K562 (cell line): ENCODE data around the gene PLD1. TPM values are rescaled to one million over a fixed set of nuclear protein-coding genes. Genes with fewer than 3 reads are reported as not detected.

Experiments
- BRD4 ChIP-seq: fragments of 200-600 bp; sonication (generic); IDR thresholded peaks from 2 replicates; pipeline ENCODE4 v1.6.1; 2017; ENCODE audit warnings: inconsistent platforms
- CHD1 ChIP-seq: fragments of 200-600 bp; sonication (generic); IDR thresholded peaks from one replicate; pipeline ENCODE4 v1.6.1; 2012; ENCODE audit warnings: mild to moderate bottlenecking, moderate library complexity, low read length, inconsistent platforms
- CREB5 ChIP-seq: fragments of 250-450 bp; sonication (Bioruptor Pico); IDR thresholded peaks from 2 replicates; pipeline ENCODE4 v1.5.0; 2020; ENCODE audit warnings: mild to moderate bottlenecking
- DNMT1 ChIP-seq: fragments of 450-650 bp; IDR thresholded peaks from 2 replicates; pipeline ENCODE4 v1.6.1; 2016; ENCODE audit warnings: antibody characterized with exemption, mild to moderate bottlenecking
- DPF2 ChIP-seq: fragments of 450-650 bp; IDR thresholded peaks from 2 replicates; pipeline ENCODE4 v1.6.1; 2016
- FOS ChIP-seq: IDR thresholded peaks from 3 replicates; pipeline ENCODE4 v1.6.1; 2011; ENCODE audit not compliant: insufficient read length; ENCODE audit errors: extremely low read depth
- FOXJ2 ChIP-seq: fragments of 200-800 bp; sonication (Bioruptor generic); IDR thresholded peaks from 2 replicates; pipeline ENCODE4 v1.6.1; 2016; ENCODE audit warnings: missing genetic modification characterization, missing compliant biosample characterization
- JUN ChIP-seq, 2 experiments: sonication (generic) in 1 of 2; formaldehyde crosslinking in 1 of 2; IDR thresholded peaks; 2 replicates each; pipeline versions ENCODE4 v1.6.1 to v1.8.0; 2012 to 2022; ENCODE audit warnings: borderline replicate concordance in 2 of 2, mild to moderate bottlenecking in 2 of 2, improper control_type of control experiment in 1 of 2, low read depth in 1 of 2, low read length in 1 of 2, missing genetic modification reagents in 1 of 2
- KAT2B ChIP-seq: IDR thresholded peaks from one replicate; pipeline ENCODE4 v1.6.1; 2012; ENCODE audit warnings: low read depth, mild to moderate bottlenecking, control low read depth, inconsistent platforms, low read length, moderate library complexity
- MCM3 ChIP-seq: fragments of 450-650 bp; IDR thresholded peaks from 2 replicates; pipeline ENCODE4 v1.6.1; 2016
- MEF2A ChIP-seq: IDR thresholded peaks from 2 replicates; pipeline ENCODE4 v1.6.1; 2011; ENCODE audit warnings: low read depth, mild to moderate bottlenecking, low read length, moderate library complexity; ENCODE audit not compliant: control insufficient read depth
- MEF2D ChIP-seq: conservative IDR thresholded peaks from 2 replicates; pipeline ENCODE4 v1.6.1; 2016; ENCODE audit warnings: low read depth, missing genetic modification characterization, missing compliant biosample characterization
- POLR3A ChIP-seq: IDR thresholded peaks from 2 replicates; pipeline ENCODE4 v1.6.1; 2011; ENCODE audit warnings: borderline replicate concordance, mild to moderate bottlenecking, moderate library complexity; ENCODE audit not compliant: insufficient read length, insufficient read depth; ENCODE audit errors: extremely low read depth
- PTBP1 ChIP-seq: fragments of 200-400 bp; formaldehyde crosslinking; IDR thresholded peaks from 2 replicates; pipeline ENCODE4 v1.6.1; 2017; ENCODE audit warnings: low read depth, low read length
- SMARCA4 ChIP-seq: fragments of 450-650 bp; IDR thresholded peaks from 2 replicates; pipeline ENCODE4 v1.6.1; 2016
- SREBF2 ChIP-seq: sonication (generic); formaldehyde crosslinking; IDR thresholded peaks from 2 replicates; pipeline ENCODE4 v1.4.0; 2020; ENCODE audit warnings: mild to moderate bottlenecking, missing genetic modification reagents
- TCF15 ChIP-seq: fragments of 250-450 bp; sonication (Bioruptor Pico); IDR thresholded peaks from 2 replicates; pipeline ENCODE4 v1.8.0; 2022; ENCODE audit warnings: moderate library complexity, mild to moderate bottlenecking, inconsistent platforms
- WHSC1 ChIP-seq: IDR thresholded peaks from one replicate; pipeline ENCODE4 v1.6.1; 2012; ENCODE audit warnings: low read length, control low read depth, inconsistent platforms
- XRCC4 ChIP-seq: IDR thresholded peaks from one replicate; pipeline ENCODE4 v1.6.1; 2011; ENCODE audit not compliant: insufficient read depth, insufficient read length; ENCODE audit errors: extremely low read depth
- ZHX1 ChIP-seq: fragments of 150-350 bp; conservative IDR thresholded peaks from 2 replicates; pipeline ENCODE4 v1.6.1; 2014; ENCODE audit warnings: low read length
- ZNF277 ChIP-seq: fragments of 250-450 bp; sonication (Bioruptor Pico); IDR thresholded peaks from 2 replicates; pipeline ENCODE4 v1.8.0; 2022; ENCODE audit warnings: inconsistent platforms, mild to moderate bottlenecking, moderate library complexity, borderline replicate concordance
- ZNF445 ChIP-seq: fragments of 250-450 bp; sonication (Bioruptor Pico); IDR thresholded peaks from 2 replicates; pipeline ENCODE4 v1.4.0; 2020; ENCODE audit warnings: low read depth, mild to moderate bottlenecking, moderate library complexity
- ZNF764 ChIP-seq: fragments of 250-450 bp; sonication (Bioruptor Pico); IDR thresholded peaks from 2 replicates; pipeline ENCODE4 v1.4.0; 2020; ENCODE audit warnings: low read depth, mild to moderate bottlenecking, moderate library complexity
- polyA plus RNA-seq, 8 experiments: library from polyadenylated mRNA; depleted of rRNA in 4 of 8; stranded (reverse) in 5 of 8; unstranded in 3 of 8; fragments of >200 nt; fragmentation: Nextera tagmentation in 2 of 8; fragmentation: Illumina TruSeq in 1 of 8; extraction: Ambion mirVana in 2 of 8; extraction: Trizol in 1 of 8; gene quantifications; 2 replicates each; pipeline versions ENCODE4 v1.2.1 to v1.2.3, GENCODE V29; 2011 to 2014; ENCODE audit warnings: inconsistent platforms in 1 of 8, missing spikeins in 1 of 8
- total RNA-seq, 7 experiments: library from RNA; depleted of rRNA in 6 of 7; stranded (reverse); fragments of >200 nt in 6 of 7; fragmentation: Illumina TruSeq in 2 of 7; extraction: Trizol in 2 of 7; gene quantifications; 2 replicates each; pipeline versions ENCODE4 v1.2.1 to v1.2.3, GENCODE V29; 2011 to 2021; ENCODE audit warnings: low replicate concordance in 1 of 7

PLD1 gene
- total and polyA plus RNA-seq, 9 of the 15 experiments (the other 6 are each of a cell fraction or from before 2014, with no cell fraction given): 8.4 to 26.1 (median 18.6) TPM

- TF ChIP-seq POLR3A: no peak
- TF ChIP-seq DNMT1: no peak
- TF ChIP-seq WHSC1: no peak
- no peak for TF ChIP-seq BRD4
- no peak for TF ChIP-seq FOS
- TF ChIP-seq KAT2B: no peak
- TF ChIP-seq MCM3: no peak
- no peak for TF ChIP-seq CREB5 (CRISPR knock-in tag)
- no peak for TF ChIP-seq ZNF277 (CRISPR knock-in tag)
- no peak for TF ChIP-seq ZHX1
- TF ChIP-seq MEF2D: no peak
- TF ChIP-seq CHD1: no peak
- no peak for TF ChIP-seq ZNF764 (CRISPR knock-in tag)
- no peak for TF ChIP-seq DPF2
- TF ChIP-seq JUN (IDR thresholded peaks at IDR 0.05; ENCODE audit: borderline replicate concordance, low read depth, low read length): no peak
- TF ChIP-seq JUN (CRISPR knock-in tag; IDR thresholded peaks at IDR 0.05; ENCODE audit: borderline replicate concordance): peak; percentile 86; the same call in 1 of the 2 replicates
- no peak for TF ChIP-seq FOXJ2
- TF ChIP-seq SREBF2 (CRISPR knock-in tag): no peak
- no peak for TF ChIP-seq ZNF445
- no peak for TF ChIP-seq TCF15 (CRISPR knock-in tag)
- no peak for TF ChIP-seq PTBP1
- TF ChIP-seq XRCC4: no peak
- TF ChIP-seq SMARCA4: no peak
- TF ChIP-seq MEF2A: no peak
These were observed at the start of gene PLD1 (continued) for GRCh38 chr3:171809861-171810628.
